PFSK-1 (cell line): ENCODE measurements around the gene SHPK.

Experiments used
- POLR2AphosphoS5 ChIP-seq: IDR thresholded peaks from 2 replicates; pipeline ENCODE4 v1.6.1; 2012; ENCODE audit warnings: low read depth, mild to moderate bottlenecking, control low read depth, low read length, moderate library complexity
- REST ChIP-seq, 2 experiments: IDR thresholded peaks; 2 replicates each; pipeline versions ENCODE4 v1.6.1 to v1.8.0; 2011 to 2012; ENCODE audit warnings: low read depth in 2 of 2, low read length in 2 of 2, control low read depth in 1 of 2, inconsistent platforms in 1 of 2, mild to moderate bottlenecking in 1 of 2, moderate library complexity in 1 of 2; ENCODE audit not compliant: insufficient read depth in 1 of 2
- TAF1 ChIP-seq: IDR thresholded peaks from 2 replicates; pipeline ENCODE4 v1.6.1; 2012; ENCODE audit warnings: low read length, control low read depth, borderline replicate concordance; ENCODE audit not compliant: insufficient read depth

GRCh38 chr17:3609689-3610088, 26.4 kb downstream of the SHPK start:
- TF ChIP-seq REST (IDR thresholded peaks at IDR 0.05; ENCODE audit: insufficient read depth in 1 of 2, low read depth in 2 of 2, low read length in 2 of 2) (no peak), TAF1 (no peak), POLR2AphosphoS5 (no peak)
